Panc1 (cell line): ENCODE results near the gene DCAF17. TPM values are rescaled to one million over a fixed set of nuclear protein-coding genes. Genes with fewer than 3 reads are reported as not detected.

ENCODE experiments used
- ATAC-seq: fragments of 200-7000 bp; cut with Tn5 transposase; 2 replicates; pipeline ENCODE4 v1.9.1; 2020; ENCODE audit warnings: mild to moderate bottlenecking, moderate library complexity
- BruUV-seq: library from RNA; stranded (reverse); fragments of 400-500 nt; replicated peaks from 2 replicates; lab custom pipeline; 2021; lab: Mats Ljungman, UMichigan
- CTCF ChIA-PET: fragments of 300-600 bp; sonication (Branson Sonifier 250); formaldehyde crosslinking; loops from one replicate; lab custom pipeline; 2022; ENCODE audit warnings: antibody characterized with exemption; lab: Charles Lee
- POLR2A ChIA-PET: fragments of 300-600 bp; sonication (Branson Sonifier 250); formaldehyde crosslinking; loops from one replicate; lab custom pipeline; 2022; ENCODE audit warnings: antibody characterized with exemption; lab: Charles Lee
- DNase-seq: peaks from one replicate; pipeline ENCODE4 v3.0.0-alpha.2; 2010; ENCODE audit warnings: low read depth, low spot score
- H3K27ac ChIP-seq: 2 replicates; pipeline ENCODE4 v1.5.1; 2011; ENCODE audit warnings: mild to moderate bottlenecking, low read length, inconsistent platforms
- H3K27me3 ChIP-seq: fragments of 200-500 bp; sonication (Bioruptor generic); 2 replicates; pipeline ENCODE4 v1.6.0; 2014; ENCODE audit warnings: low read length, inconsistent platforms; ENCODE audit not compliant: control insufficient read depth, insufficient read depth
- H3K36me3 ChIP-seq: fragments of 200-500 bp; sonication (Bioruptor generic); 2 replicates; pipeline ENCODE4 v1.5.1; 2014; ENCODE audit warnings: inconsistent platforms, mild to moderate bottlenecking, low read length, moderate library complexity; ENCODE audit not compliant: control insufficient read depth, insufficient read depth
- H3K4me1 ChIP-seq: 2 replicates; pipeline ENCODE4 v1.5.1; 2011; ENCODE audit warnings: inconsistent platforms, mild to moderate bottlenecking, low read length, moderate library complexity; ENCODE audit not compliant: control insufficient read depth, insufficient read depth
- H3K4me3 ChIP-seq, 2 experiments: 2 replicates each; pipeline ENCODE4 v1.5.1; 2011 to 2012; ENCODE audit warnings: low read depth in 2 of 2, low read length in 2 of 2, mild to moderate bottlenecking in 2 of 2, inconsistent platforms in 1 of 2, moderate library complexity in 1 of 2
- H3K9me3 ChIP-seq: fragments of 200-500 bp; sonication (Bioruptor generic); 2 replicates; pipeline ENCODE4 v1.5.1; 2014; ENCODE audit warnings: low read depth, mild to moderate bottlenecking, inconsistent platforms, low read length, moderate library complexity; ENCODE audit not compliant: control insufficient read depth, insufficient read depth
- CTCF ChIP-seq: fragments of 450-650 bp; IDR thresholded peaks from 2 replicates; pipeline ENCODE4 v1.5.1; 2017; ENCODE audit warnings: mild to moderate bottlenecking
- POLR2AphosphoS5 ChIP-seq: IDR thresholded peaks from 2 replicates; pipeline ENCODE4 v1.6.1; 2012; ENCODE audit warnings: mild to moderate bottlenecking, low read depth, low read length, moderate library complexity
- REST ChIP-seq, 2 experiments: IDR thresholded peaks; 2 replicates each; pipeline ENCODE4 v1.6.1; 2011 to 2012; ENCODE audit warnings: low read depth in 2 of 2, control low read depth in 1 of 2, low read length in 1 of 2, mild to moderate bottlenecking in 1 of 2, moderate library complexity in 1 of 2; ENCODE audit not compliant: insufficient read depth in 1 of 2
- SIN3A ChIP-seq: IDR thresholded peaks from 2 replicates; pipeline ENCODE4 v1.6.1; 2012; ENCODE audit warnings: low read depth, mild to moderate bottlenecking, low read length, moderate library complexity, borderline replicate concordance; ENCODE audit not compliant: insufficient read depth
- TCF7L2 ChIP-seq: IDR thresholded peaks from 2 replicates; pipeline ENCODE4 v1.6.1; 2011; ENCODE audit warnings: mild to moderate bottlenecking, low read depth, low read length, inconsistent platforms
- in situ Hi-C: cut with HindIII; loops from 2 replicates; pipeline ENCODE4 v1.10.0; 2016; ENCODE audit warnings: low sequenced_read_pairs, low pct_unique_long_range_greater_than_20kb
- intact Hi-C: fragments of 100-400 bp; cut with micrococcal nuclease; formaldehyde crosslinking; loops from one replicate; pipeline ENCODE4 v1.10.0; 2022; ENCODE audit not compliant: unreplicated experiment
- total RNA-seq: library from RNA; stranded (reverse); gene quantifications from one replicate; pipeline ENCODE4 v1.2.1, GENCODE V29; 2021; ENCODE audit not compliant: unreplicated experiment

The DCAF17 gene
- total RNA-seq, 1 experiment from 2014 or later: 19.0 TPM

GRCh38 chr2:171483793-171484192, 49.8 kb downstream of the DCAF17 start:
- ATAC-seq (no peak), DNase-seq (no peak)
- H3K4me1 ChIP-seq: no peaks in the 10 kb centered on the region
- peaks cover 3% of the 10 kb centered on the region; the same call in 1 of the 2 replicates for H3K36me3 ChIP-seq
- in situ Hi-C loops (no loop called here), intact Hi-C loops (no loop called here)
- ChIA-PET POLR2A (no interaction called here), CTCF (no interaction called here)
- H3K27ac ChIP-seq: no peak overlapping the region
- TF ChIP-seq TCF7L2 (no peak), SIN3A (no peak), CTCF (no peak), REST (IDR thresholded peaks at IDR 0.05; ENCODE audit: insufficient read depth in 1 of 2, low read depth in 2 of 2, low read length in 1 of 2) (no peak), POLR2AphosphoS5 (no peak)
- no TSS peak for BruUV-seq
- H3K4me3 ChIP-seq: no peak overlapping the region
- H3K9me3 ChIP-seq: no peaks in the 10 kb centered on the region
- no peaks in the 10 kb centered on the region for H3K27me3 ChIP-seq

- POLR2A ChIA-PET: no interaction called here
- peaks cover 3% of the 10 kb centered on the region; the same call in 1 of the 2 replicates for H3K36me3 ChIP-seq
- no TSS peak for BruUV-seq
- DNase-seq: no peak
- CTCF ChIA-PET: no interaction called here
- ATAC-seq: no peak
- in situ Hi-C loops: no loop called here
- H3K27ac ChIP-seq: no peak overlapping the region
- intact Hi-C loops: no loop called here
- no peak overlapping the region for H3K4me3 ChIP-seq
- H3K27me3 ChIP-seq: no peaks in the 10 kb centered on the region
- no peaks in the 10 kb centered on the region for H3K4me1 ChIP-seq
- no peaks in the 10 kb centered on the region for H3K9me3 ChIP-seq
- TF ChIP-seq POLR2AphosphoS5 (no peak), TCF7L2 (no peak), CTCF (no peak), REST (IDR thresholded peaks at IDR 0.05; ENCODE audit: insufficient read depth in 1 of 2, low read depth in 2 of 2, low read length in 1 of 2) (no peak), SIN3A (no peak)
Observed at GRCh38 chr2:171485116-171485515, 51.1 kb downstream of the DCAF17 start.
